NB4 (cell line): ENCODE measurements around the gene NOP56.

ENCODE experiments used
- POLR2A ChIP-seq: IDR thresholded peaks from 2 replicates; pipeline ENCODE4 v1.6.1; 2011; ENCODE audit warnings: mild to moderate bottlenecking; ENCODE audit not compliant: insufficient read length; ENCODE audit errors: extremely low read depth
- TF ChIP-seq, protein P1 (sequence below): IDR thresholded peaks from one replicate; pipeline ENCODE4 v1.5.1; 2012; ENCODE audit warnings: low read depth, low read length

DNA sequence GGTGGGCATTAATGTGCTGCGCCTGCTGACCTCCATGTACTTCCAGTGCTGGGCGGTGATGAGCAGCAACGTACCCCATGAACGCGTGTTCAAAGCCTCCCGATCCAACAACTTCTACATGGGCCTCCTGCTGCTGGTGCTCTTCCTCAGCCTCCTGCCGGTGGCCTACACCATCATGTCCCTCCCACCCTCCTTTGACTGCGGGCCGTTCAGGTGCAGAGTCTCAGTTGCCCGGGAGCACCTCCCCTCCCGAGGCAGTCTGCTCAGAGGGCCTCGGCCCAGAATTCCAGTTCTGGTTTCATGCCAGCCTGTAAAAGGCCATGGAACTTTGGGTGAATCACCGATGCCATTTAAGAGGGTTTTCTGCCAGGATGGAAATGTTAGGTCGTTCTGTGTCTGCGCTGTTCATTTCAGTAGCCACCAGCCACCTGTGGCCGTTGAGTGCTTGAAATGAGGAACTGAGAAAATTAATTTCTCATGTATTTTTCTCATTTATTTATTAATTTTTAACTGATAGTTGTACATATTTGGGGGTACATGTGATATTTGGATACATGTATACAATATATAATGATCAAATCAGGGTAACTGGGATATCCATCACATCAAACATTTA is 35.2 kb upstream of the NOP56 start:
- no peak for TF ChIP-seq POLR2A
- TF ChIP-seq, protein P1, sequence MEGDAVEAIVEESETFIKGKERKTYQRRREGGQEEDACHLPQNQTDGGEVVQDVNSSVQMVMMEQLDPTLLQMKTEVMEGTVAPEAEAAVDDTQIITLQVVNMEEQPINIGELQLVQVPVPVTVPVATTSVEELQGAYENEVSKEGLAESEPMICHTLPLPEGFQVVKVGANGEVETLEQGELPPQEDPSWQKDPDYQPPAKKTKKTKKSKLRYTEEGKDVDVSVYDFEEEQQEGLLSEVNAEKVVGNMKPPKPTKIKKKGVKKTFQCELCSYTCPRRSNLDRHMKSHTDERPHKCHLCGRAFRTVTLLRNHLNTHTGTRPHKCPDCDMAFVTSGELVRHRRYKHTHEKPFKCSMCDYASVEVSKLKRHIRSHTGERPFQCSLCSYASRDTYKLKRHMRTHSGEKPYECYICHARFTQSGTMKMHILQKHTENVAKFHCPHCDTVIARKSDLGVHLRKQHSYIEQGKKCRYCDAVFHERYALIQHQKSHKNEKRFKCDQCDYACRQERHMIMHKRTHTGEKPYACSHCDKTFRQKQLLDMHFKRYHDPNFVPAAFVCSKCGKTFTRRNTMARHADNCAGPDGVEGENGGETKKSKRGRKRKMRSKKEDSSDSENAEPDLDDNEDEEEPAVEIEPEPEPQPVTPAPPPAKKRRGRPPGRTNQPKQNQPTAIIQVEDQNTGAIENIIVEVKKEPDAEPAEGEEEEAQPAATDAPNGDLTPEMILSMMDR = no peak
